MCF 10A (cell line): Measurements from ENCODE around the gene EIF4ENIF1. TPM values are rescaled to one million over a fixed set of nuclear protein-coding genes. Genes with fewer than 3 reads are reported as not detected.
"Not testable (repeated sequence)": the region's sequence is repeated elsewhere in the genome, so short reads cannot be mapped to it uniquely, and the experiment has no call there.

Experiments used
- BruUV-seq: library from RNA; stranded (reverse); fragments of 400-500 nt; replicated peaks from 2 replicates; lab custom pipeline; 2021; lab: Mats Ljungman, UMichigan
- CTCF ChIA-PET: fragments of 300-600 bp; sonication (Branson Sonifier 250); formaldehyde crosslinking; extraction: SDS; loops from one replicate; lab custom pipeline; 2021; ENCODE audit warnings: antibody characterized with exemption, inconsistent platforms; lab: Yijun Ruan, JAX
- POLR2A ChIA-PET: fragments of 300-600, 350-650 bp; sonication (Branson Sonifier 250); formaldehyde crosslinking; extraction: SDS; loops from one replicate; lab custom pipeline; 2020; ENCODE audit warnings: antibody characterized with exemption, inconsistent platforms; lab: Yijun Ruan, JAX
- DNase-seq: peaks from one replicate; pipeline ENCODE4 v3.0.0-alpha.2; 2018; ENCODE audit not compliant: unreplicated experiment
- H3K27ac Mint-ChIP-seq: one replicate; pipeline ENCODE4 v1.8.0; 2022; ENCODE audit warnings: mild to moderate bottlenecking, low read depth, mixed read lengths; ENCODE audit not compliant: unreplicated experiment
- H3K27me3 Mint-ChIP-seq: one replicate; pipeline ENCODE4 v1.8.0; 2022; ENCODE audit warnings: mixed read lengths; ENCODE audit not compliant: insufficient read depth, unreplicated experiment
- H3K36me3 Mint-ChIP-seq: one replicate; pipeline ENCODE4 v1.8.0; 2022; ENCODE audit warnings: mild to moderate bottlenecking, moderate library complexity, mixed read lengths; ENCODE audit not compliant: insufficient read depth, unreplicated experiment
- H3K4me1 Mint-ChIP-seq: one replicate; pipeline ENCODE4 v1.8.0; 2022; ENCODE audit warnings: mixed read lengths; ENCODE audit not compliant: insufficient read depth, unreplicated experiment
- H3K4me3 Mint-ChIP-seq: one replicate; pipeline ENCODE4 v1.8.0; 2022; ENCODE audit warnings: mild to moderate bottlenecking, moderate library complexity, mixed read lengths; ENCODE audit not compliant: unreplicated experiment
- H3K9me3 Mint-ChIP-seq: one replicate; pipeline ENCODE4 v1.8.0; 2022; ENCODE audit warnings: mixed read lengths; ENCODE audit not compliant: unreplicated experiment
- CTCF ChIP-seq: fragments of 200-600 bp; IDR thresholded peaks from one replicate; pipeline ENCODE4 v1.8.0; 2022; ENCODE audit warnings: antibody characterized with exemption, mild to moderate bottlenecking; ENCODE audit not compliant: unreplicated experiment
- intact Hi-C: fragments of 100-400 bp; cut with micrococcal nuclease; formaldehyde crosslinking; loops from 2 replicates; pipeline ENCODE4 v1.14.1; 2022
- total RNA-seq: library from RNA; stranded (reverse); gene quantifications from 2 replicates; pipeline ENCODE4 v1.2.3, GENCODE V29; 2022

Gene EIF4ENIF1
- total RNA-seq, 1 experiment from 2014 or later = 25.6 TPM

GRCh38 chr22:31495343-31495742, 5.7 kb upstream of the EIF4ENIF1 start:
- no peak overlapping the region for H3K27ac Mint-ChIP-seq
- peaks cover 2% of the 10 kb centered on the region for H3K36me3 Mint-ChIP-seq
- BruUV-seq = no TSS peak
- ChIA-PET CTCF (interaction anchor here (0.6 kb wide), 1 partner anchor 203 kb away, joined by 4 read pairs; the partner anchor contains the start of gene PIK3IP1), POLR2A (interaction anchor here (0.6 to 1.1 kb wide), 5 partner anchors 12 to 166 kb away, joined by 3 to 5 read pairs (median 4); no protein-coding TSS in a partner anchor)
- no peak for TF ChIP-seq CTCF
- intact Hi-C loops = no loop called here
- peak overlapping the region; percentile 86 for H3K4me3 Mint-ChIP-seq
- H3K9me3 Mint-ChIP-seq = no peaks in the 10 kb centered on the region
- H3K27me3 Mint-ChIP-seq = no peaks in the 10 kb centered on the region
- H3K4me1 Mint-ChIP-seq = peaks cover 5% of the 10 kb centered on the region
- DNase-seq = no peak

GRCh38 chr22:31493355-31493754, 3.7 kb upstream of the EIF4ENIF1 start:
- DNase-seq, H3K9me3 Mint-ChIP-seq, H3K4me3 Mint-ChIP-seq, intact Hi-C loops, CTCF ChIA-PET, H3K27ac Mint-ChIP-seq, H3K27me3 Mint-ChIP-seq, BruUV-seq, H3K4me1 Mint-ChIP-seq, H3K36me3 Mint-ChIP-seq: not testable (repeated sequence)
- POLR2A ChIA-PET = interaction anchor here (0.7 to 1.6 kb wide), 3 partner anchors 26 to 459 kb away, joined by 3 to 6 read pairs (median 4); partner anchors contain the start of gene DRG1

GRCh38 chr22:31492151-31492550, 2.5 kb upstream of the EIF4ENIF1 start:
- H3K4me3 Mint-ChIP-seq = no peak overlapping the region
- DNase-seq = no peak
- peaks cover 8% of the 10 kb centered on the region for H3K36me3 Mint-ChIP-seq
- intact Hi-C loops = no loop called here
- no peak for TF ChIP-seq CTCF
- BruUV-seq = no TSS peak
- H3K4me1 Mint-ChIP-seq = peaks cover 9% of the 10 kb centered on the region
- no peaks in the 10 kb centered on the region for H3K27me3 Mint-ChIP-seq
- ChIA-PET CTCF (interaction anchor here (0.7 kb wide), 1 partner anchor 344 kb away, joined by 3 read pairs; no protein-coding TSS in a partner anchor), POLR2A (interaction anchor here (0.6 kb wide), 1 partner anchor 11 kb away, joined by 3 read pairs; no protein-coding TSS in a partner anchor)
- no peak overlapping the region for H3K27ac Mint-ChIP-seq
- no peaks in the 10 kb centered on the region for H3K9me3 Mint-ChIP-seq

GRCh38 chr22:31491218-31491962, 1.7 kb upstream of the EIF4ENIF1 start:
- no peak for DNase-seq
- H3K9me3 Mint-ChIP-seq = no peaks in the 10 kb centered on the region
- peak overlapping the region; percentile 88 for H3K4me3 Mint-ChIP-seq
- ChIA-PET CTCF (interaction anchor here (0.5 kb wide), 1 partner anchor 69 kb away, joined by 3 read pairs; no protein-coding TSS in a partner anchor), POLR2A (interaction anchor here (0.6 to 1.7 kb wide), 7 partner anchors 10 to 243 kb away, joined by 3 to 4 read pairs (median 3); no protein-coding TSS in a partner anchor)
- no TSS peak for BruUV-seq
- no peak for TF ChIP-seq CTCF
- intact Hi-C loops = no loop called here
- H3K27ac Mint-ChIP-seq = no peak overlapping the region
- H3K36me3 Mint-ChIP-seq = peaks cover 15% of the 10 kb centered on the region
- no peaks in the 10 kb centered on the region for H3K27me3 Mint-ChIP-seq
- peaks cover 8% of the 10 kb centered on the region for H3K4me1 Mint-ChIP-seq
